Measurements from ENCODE around the gene GPAM.

GPAM gene

GRCh38 chr10:112141292-112141691 is 42.3 kb downstream of the GPAM start:
- TF ChIP-seq CTCF (IDR thresholded peaks at IDR 0.05; ENCODE audit: low read depth, low read length), result no peak
- no peak overlapping the region for H3K4me3 ChIP-seq (ENCODE audit: low read depth, low read length)

GRCh38 chr10:112140110-112140970 is 43.2 kb downstream of the GPAM start:
- no peak overlapping the region for H3K4me3 ChIP-seq (ENCODE audit: low read depth, low read length)
- TF ChIP-seq CTCF (IDR thresholded peaks at IDR 0.05; ENCODE audit: low read depth, low read length), result peak; percentile 96

GRCh38 chr10:112139176-112139575 is 44.4 kb downstream of the GPAM start:
- H3K4me3 ChIP-seq (ENCODE audit: low read depth, low read length), result no peak overlapping the region
- TF ChIP-seq CTCF (IDR thresholded peaks at IDR 0.05; ENCODE audit: low read depth, low read length), result no peak

- H3K4me3 ChIP-seq (ENCODE audit: low read depth, low read length), result no peak overlapping the region
- peak; percentile 91 for TF ChIP-seq CTCF (IDR thresholded peaks at IDR 0.05; ENCODE audit: low read depth, low read length)
Measured at GRCh38 chr10:112137154-112137987, 46.2 kb downstream of the GPAM start.

- no peak overlapping the region for H3K4me3 ChIP-seq (ENCODE audit: low read depth, low read length)
- no peak for TF ChIP-seq CTCF (IDR thresholded peaks at IDR 0.05; ENCODE audit: low read depth, low read length)
Measured at GRCh38 chr10:112136486-112137153, 46.9 kb downstream of the GPAM start.

- TF ChIP-seq CTCF (IDR thresholded peaks at IDR 0.05; ENCODE audit: low read depth, low read length), result no peak
- no peak overlapping the region for H3K4me3 ChIP-seq (ENCODE audit: low read depth, low read length)
Measured at GRCh38 chr10:112135604-112136003, 48.0 kb downstream of the GPAM start.

All from WI38 (cell line).